DND-41 (cell line): ENCODE data around the gene JSRP1.

ENCODE experiments used
- CTCF ChIP-seq: IDR thresholded peaks from 2 replicates; pipeline ENCODE4 v1.5.1; 2012; ENCODE audit warnings: borderline replicate concordance, low read length, moderate library complexity, mild to moderate bottlenecking; ENCODE audit not compliant: poor library complexity, severe bottlenecking; ENCODE audit errors: extremely low read depth
- EZH2 ChIP-seq: IDR thresholded peaks from 3 replicates; pipeline ENCODE4 v1.6.1; 2012; ENCODE audit warnings: borderline replicate concordance, low read depth, mild to moderate bottlenecking, moderate library complexity, low read length, inconsistent platforms; ENCODE audit not compliant: severe bottlenecking

GRCh38 chr19:2246014-2246620, 10.1 kb downstream of the JSRP1 start:
- TF ChIP-seq CTCF (no peak), EZH2 (no peak)
